Mesenchymal stem cell (in vitro differentiated cells and primary cell): ENCODE results near the gene CAMK1G.
A peak's percentile ranks its signal among the peaks of the same experiment; 100 is the strongest.

Experiments
- DNase-seq: peaks from one replicate; pipeline ENCODE4 v3.0.0-alpha.2; 2013
- H2AFZ ChIP-seq: one replicate; pipeline ENCODE4 v1.6.1; 2013; ENCODE audit warnings: low read depth, mild to moderate bottlenecking, control low read depth, inconsistent platforms, low read length, moderate library complexity
- H2AK5ac ChIP-seq: 2 replicates; pipeline ENCODE4 v1.6.1; 2013; ENCODE audit warnings: low read length, moderate library complexity, mild to moderate bottlenecking, inconsistent platforms; ENCODE audit not compliant: severe bottlenecking
- H2BK120ac ChIP-seq: one replicate; pipeline ENCODE4 v1.6.1; 2013; ENCODE audit warnings: low read depth, mild to moderate bottlenecking, inconsistent platforms, low read length, moderate library complexity
- H2BK12ac ChIP-seq, 2 experiments: one replicate each; pipeline ENCODE4 v1.6.1; 2013; ENCODE audit warnings: inconsistent platforms in 2 of 2, low read length in 2 of 2, mild to moderate bottlenecking in 2 of 2, moderate library complexity in 2 of 2, control low read depth in 1 of 2
- H2BK15ac ChIP-seq: one replicate; pipeline ENCODE4 v1.6.1; 2013; ENCODE audit warnings: mild to moderate bottlenecking, low read depth, inconsistent platforms; ENCODE audit not compliant: poor library complexity, severe bottlenecking
- H2BK5ac ChIP-seq: 2 replicates; pipeline ENCODE4 v1.6.1; 2013; ENCODE audit warnings: low read depth, mild to moderate bottlenecking, low read length, control low read depth, inconsistent platforms; ENCODE audit not compliant: poor library complexity, severe bottlenecking
- H3K14ac ChIP-seq, 2 experiments: one replicate each; pipeline ENCODE4 v1.6.1; 2013; ENCODE audit warnings: inconsistent platforms in 2 of 2, low read length in 2 of 2, control low read depth in 1 of 2, mild to moderate bottlenecking in 1 of 2, moderate library complexity in 1 of 2
- H3K18ac ChIP-seq, 2 experiments: one replicate each; pipeline ENCODE4 v1.6.1; 2013; ENCODE audit warnings: inconsistent platforms in 2 of 2, low read length in 2 of 2, control low read depth in 1 of 2, low read depth in 1 of 2, mild to moderate bottlenecking in 1 of 2
- H3K23ac ChIP-seq, 2 experiments: one replicate each; pipeline ENCODE4 v1.6.1; 2013; ENCODE audit warnings: inconsistent platforms in 2 of 2, low read length in 2 of 2, mild to moderate bottlenecking in 2 of 2, moderate library complexity in 2 of 2, control low read depth in 1 of 2
- H3K27ac ChIP-seq: 2 replicates; pipeline ENCODE4 v1.5.1; 2013; ENCODE audit warnings: mild to moderate bottlenecking, moderate library complexity, low read length, control low read depth, inconsistent platforms; ENCODE audit not compliant: poor library complexity, severe bottlenecking
- H3K27me3 ChIP-seq, 2 experiments: 2 replicates each; pipeline versions ENCODE4 v1.6.1 to v1.7.0; 2013; ENCODE audit warnings: low read length in 2 of 2, mild to moderate bottlenecking in 2 of 2, moderate library complexity in 2 of 2, control low read depth in 1 of 2, inconsistent platforms in 1 of 2; ENCODE audit not compliant: control insufficient read depth in 1 of 2, insufficient read depth in 1 of 2
- H3K36me3 ChIP-seq, 2 experiments: 2 replicates each; pipeline versions ENCODE4 v1.6.1 to v1.7.0; 2013; ENCODE audit warnings: low read length in 2 of 2, control low read depth in 1 of 2, inconsistent platforms in 1 of 2, low read depth in 1 of 2, mild to moderate bottlenecking in 1 of 2; ENCODE audit not compliant: insufficient read depth in 2 of 2, control insufficient read depth in 1 of 2
- H3K4ac ChIP-seq, 2 experiments: one replicate each; pipeline ENCODE4 v1.6.1; 2013; ENCODE audit warnings: inconsistent platforms in 2 of 2, low read length in 2 of 2, mild to moderate bottlenecking in 2 of 2, moderate library complexity in 2 of 2, control low read depth in 1 of 2, low read depth in 1 of 2
- H3K4me1 ChIP-seq: 2 replicates; pipeline ENCODE4 v1.6.1; 2013; ENCODE audit warnings: low read depth, low read length, control low read depth; ENCODE audit not compliant: control insufficient read depth, insufficient read depth
- H3K4me2 ChIP-seq: 2 replicates; pipeline ENCODE4 v1.6.1; 2013; ENCODE audit warnings: low read length, mild to moderate bottlenecking, inconsistent platforms; ENCODE audit not compliant: poor library complexity, severe bottlenecking
- H3K4me3 ChIP-seq, 2 experiments: 2 replicates each; pipeline versions ENCODE4 v1.5.1 to v1.7.0; 2013; ENCODE audit warnings: low read length in 2 of 2, mild to moderate bottlenecking in 2 of 2, control low read depth in 1 of 2, low read depth in 1 of 2; ENCODE audit not compliant: insufficient read depth in 1 of 2
- H3K79me1 ChIP-seq: replicated peaks from 2 replicates; pipeline ENCODE4 v1.6.1; 2013; ENCODE audit warnings: mild to moderate bottlenecking, control low read depth, low read length, inconsistent platforms; ENCODE audit not compliant: poor library complexity, severe bottlenecking
- H3K9ac ChIP-seq: 2 replicates; pipeline ENCODE4 v1.7.0; 2013; ENCODE audit warnings: mild to moderate bottlenecking, low read length, moderate library complexity
- H3K9me3 ChIP-seq: 2 replicates; pipeline ENCODE4 v1.7.0; 2013; ENCODE audit warnings: mild to moderate bottlenecking, low read length; ENCODE audit not compliant: control insufficient read depth
- H4K8ac ChIP-seq: one replicate; pipeline ENCODE4 v1.6.1; 2013; ENCODE audit warnings: inconsistent platforms, mild to moderate bottlenecking, low read length, moderate library complexity
- H4K91ac ChIP-seq: one replicate; pipeline ENCODE4 v1.6.1; 2013; ENCODE audit warnings: mild to moderate bottlenecking, low read length, inconsistent platforms
- WGBS: methylation state at CpG from one replicate; pipeline ENCODE4 v1.1.7; 2013; ENCODE audit warnings: mixed read lengths; 5-methylcytosine and 5-hydroxymethylcytosine counted together

CAMK1G gene

DNA sequence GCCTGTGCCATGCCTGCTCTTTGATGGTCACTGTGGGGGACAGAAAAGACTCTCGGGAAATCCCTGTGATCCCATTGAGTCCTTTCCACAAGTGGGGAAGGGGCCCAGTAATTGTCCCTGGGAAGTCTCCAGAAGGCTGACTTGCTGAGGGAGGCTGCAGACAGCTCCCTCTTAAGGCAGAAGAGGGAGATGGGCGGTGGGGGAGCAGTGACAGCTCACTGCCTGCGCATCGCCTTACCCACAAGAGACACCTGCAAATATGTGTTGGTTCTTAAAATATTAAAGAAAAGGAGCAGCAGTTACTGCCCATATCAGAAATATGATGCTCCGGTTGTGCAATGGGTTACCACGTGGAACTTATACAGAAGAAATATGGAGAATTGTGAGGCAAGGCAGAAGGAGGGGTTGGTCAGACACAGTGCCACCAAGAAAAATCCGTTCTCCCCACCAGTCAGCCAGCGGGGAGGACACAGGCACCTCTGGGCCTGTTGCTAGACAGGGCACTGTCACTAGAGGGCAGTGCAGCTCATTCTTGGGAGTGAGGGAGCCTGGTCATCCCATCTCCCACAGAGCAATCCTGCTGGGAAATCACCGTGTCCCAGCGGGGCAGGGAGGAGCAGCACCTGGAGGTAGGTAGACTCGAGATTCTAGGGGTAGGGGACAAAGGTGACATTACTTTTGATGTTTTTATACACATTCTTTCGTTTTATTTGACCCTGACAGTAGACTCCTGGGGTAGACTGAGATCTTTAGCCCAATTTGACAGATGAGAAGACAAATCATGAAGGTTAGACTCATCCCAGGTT, 6.9 kb upstream of the CAMK1G start:
- H3K27me3 ChIP-seq: peaks cover 12 to 53% of the 10 kb centered on the region in 2 experiments

GRCh38 chr1:209577346-209577745, 6.2 kb upstream of the CAMK1G start:
- Histone ChIP-seq H3K23ac (no peak overlapping the region), H3K18ac (no peak overlapping the region), H3K9me3 (no peaks in the 10 kb centered on the region)

More for the DNA sequence above, 6.9 kb upstream of the CAMK1G start:
- H3K23ac ChIP-seq: no peak overlapping the region
- H3K36me3 ChIP-seq: no peaks in the 10 kb centered on the region
- DNase-seq: peak; percentile 81
- no peak overlapping the region for H2BK15ac ChIP-seq
- WGBS: 11% methylated on average over 11 of the region's 12 CpGs
- no peak overlapping the region for H3K27ac ChIP-seq
- no peak overlapping the region for H4K8ac ChIP-seq
- H2BK120ac ChIP-seq: peak overlapping the region; percentile 71
- no peak overlapping the region for H3K14ac ChIP-seq
- peaks cover 2% of the 10 kb centered on the region for H3K4me1 ChIP-seq
- H3K4me3 ChIP-seq: no peak overlapping the region
- no peak overlapping the region for H2BK5ac ChIP-seq
- H3K9me3 ChIP-seq: no peaks in the 10 kb centered on the region
- no peak overlapping the region for H3K18ac ChIP-seq
- no peak overlapping the region for H4K91ac ChIP-seq
- no peak overlapping the region for H3K4ac ChIP-seq
- no peak overlapping the region for H3K4me2 ChIP-seq
- no peaks in the 10 kb centered on the region for H3K79me1 ChIP-seq
- no peak overlapping the region for H2BK12ac ChIP-seq
- H3K9ac ChIP-seq: peak overlapping the region; percentile 55
- H2AK5ac ChIP-seq: no peak overlapping the region
- H2AFZ ChIP-seq: no peak overlapping the region

DNA sequence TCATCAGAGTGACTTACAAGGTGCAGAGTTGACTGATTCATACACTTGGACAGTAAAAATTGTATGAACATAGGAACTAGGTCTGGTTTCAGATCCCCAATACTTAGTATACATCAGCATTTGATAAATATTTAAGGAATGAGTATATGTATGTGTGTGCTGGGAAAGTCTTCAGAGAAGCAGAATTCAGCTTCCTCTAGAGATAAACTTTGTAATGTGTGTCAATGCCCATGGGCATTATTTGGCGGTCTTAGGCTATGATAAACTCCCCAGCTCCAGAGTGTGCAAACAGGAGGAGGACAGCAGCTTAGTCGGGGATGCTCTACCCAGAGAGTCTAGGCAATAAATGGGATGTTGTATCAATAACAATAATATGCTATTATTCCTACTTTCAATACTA, 2.9 kb upstream of the CAMK1G start:
- DNase-seq: no peak
- no peak overlapping the region for H3K23ac ChIP-seq
- no peak overlapping the region for H2BK5ac ChIP-seq
- no peak overlapping the region for H3K9ac ChIP-seq
- no peak overlapping the region for H2BK12ac ChIP-seq
- H4K91ac ChIP-seq: no peak overlapping the region
- H3K18ac ChIP-seq: no peak overlapping the region
- H2AK5ac ChIP-seq: no peak overlapping the region
- H3K27ac ChIP-seq: no peak overlapping the region
- H2BK120ac ChIP-seq: no peak overlapping the region
- peaks cover 7 to 58% of the 10 kb centered on the region in 2 experiments for H3K27me3 ChIP-seq
- H3K4ac ChIP-seq: no peak overlapping the region
- WGBS: 91% methylated on average over 1 of the region's 2 CpGs
- H3K9me3 ChIP-seq: no peaks in the 10 kb centered on the region
- no peak overlapping the region for H3K4me3 ChIP-seq
- no peak overlapping the region for H2AFZ ChIP-seq
- H3K36me3 ChIP-seq: no peaks in the 10 kb centered on the region
- H2BK15ac ChIP-seq: no peak overlapping the region
- no peak overlapping the region for H4K8ac ChIP-seq
- peaks cover 4% of the 10 kb centered on the region for H3K4me1 ChIP-seq
- H3K14ac ChIP-seq: no peak overlapping the region
- H3K4me2 ChIP-seq: no peak overlapping the region
- H3K79me1 ChIP-seq: no peaks in the 10 kb centered on the region

More at GRCh38 chr1:209577346-209577745, 6.2 kb upstream of the CAMK1G start:
- Histone ChIP-seq H3K36me3 (no peaks in the 10 kb centered on the region), H3K27ac (no peak overlapping the region), H2BK15ac (no peak overlapping the region), H4K91ac (no peak overlapping the region), H3K27me3 (peaks cover 8 to 54% of the 10 kb centered on the region in 2 experiments), H3K4me1 (peaks cover 2% of the 10 kb centered on the region), H2BK12ac (no peak overlapping the region), H3K4ac (no peak overlapping the region), H4K8ac (no peak overlapping the region), H3K4me3 (no peak overlapping the region), H3K14ac (no peak overlapping the region), H3K9ac (peak overlapping the region; percentile 55), H2BK5ac (no peak overlapping the region), H2BK120ac (peak overlapping the region; percentile 71), H3K4me2 (no peak overlapping the region), H3K79me1 (no peaks in the 10 kb centered on the region), H2AK5ac (no peak overlapping the region), H2AFZ (no peak overlapping the region)
- 33% methylated on average over 1 of the region's 3 CpGs for WGBS
- DNase-seq: peak; percentile 62

GRCh38 chr1:209584231-209584672, 738 bp downstream of the CAMK1G start:
- DNase-seq: peak; percentile 61
- peak overlapping the region in 1 of 2 experiments; percentile 74 for H3K4ac ChIP-seq
- no peak overlapping the region for H2BK5ac ChIP-seq
- H2BK15ac ChIP-seq: no peak overlapping the region
- no peak overlapping the region for H4K91ac ChIP-seq
- H3K36me3 ChIP-seq: no peaks in the 10 kb centered on the region
- peaks cover 6% of the 10 kb centered on the region for H3K4me1 ChIP-seq
- H3K9ac ChIP-seq: peak overlapping the region; percentile 80
- no peak overlapping the region for H3K4me2 ChIP-seq
- peaks cover 7 to 81% of the 10 kb centered on the region in 2 experiments for H3K27me3 ChIP-seq
- no peak overlapping the region for H3K23ac ChIP-seq
- no peak overlapping the region for H2BK120ac ChIP-seq
- WGBS: 9% methylated on average over 13 of the region's 13 CpGs
- H3K79me1 ChIP-seq: no peaks in the 10 kb centered on the region
- peak overlapping the region in 1 of 2 experiments; percentile 62 for H3K14ac ChIP-seq
- no peak overlapping the region for H2AFZ ChIP-seq
- peak overlapping the region; percentile 9 to 88 for H3K18ac ChIP-seq
- no peak overlapping the region for H2AK5ac ChIP-seq
- peak overlapping the region in 1 of 2 experiments; percentile 77 for H3K4me3 ChIP-seq
- H2BK12ac ChIP-seq: peak overlapping the region in 1 of 2 experiments; percentile 57
- H3K27ac ChIP-seq: no peak overlapping the region
- H3K9me3 ChIP-seq: no peaks in the 10 kb centered on the region
- H4K8ac ChIP-seq: no peak overlapping the region
